ENCODE measurements around the gene TMEM242.

Gene TMEM242

DNA sequence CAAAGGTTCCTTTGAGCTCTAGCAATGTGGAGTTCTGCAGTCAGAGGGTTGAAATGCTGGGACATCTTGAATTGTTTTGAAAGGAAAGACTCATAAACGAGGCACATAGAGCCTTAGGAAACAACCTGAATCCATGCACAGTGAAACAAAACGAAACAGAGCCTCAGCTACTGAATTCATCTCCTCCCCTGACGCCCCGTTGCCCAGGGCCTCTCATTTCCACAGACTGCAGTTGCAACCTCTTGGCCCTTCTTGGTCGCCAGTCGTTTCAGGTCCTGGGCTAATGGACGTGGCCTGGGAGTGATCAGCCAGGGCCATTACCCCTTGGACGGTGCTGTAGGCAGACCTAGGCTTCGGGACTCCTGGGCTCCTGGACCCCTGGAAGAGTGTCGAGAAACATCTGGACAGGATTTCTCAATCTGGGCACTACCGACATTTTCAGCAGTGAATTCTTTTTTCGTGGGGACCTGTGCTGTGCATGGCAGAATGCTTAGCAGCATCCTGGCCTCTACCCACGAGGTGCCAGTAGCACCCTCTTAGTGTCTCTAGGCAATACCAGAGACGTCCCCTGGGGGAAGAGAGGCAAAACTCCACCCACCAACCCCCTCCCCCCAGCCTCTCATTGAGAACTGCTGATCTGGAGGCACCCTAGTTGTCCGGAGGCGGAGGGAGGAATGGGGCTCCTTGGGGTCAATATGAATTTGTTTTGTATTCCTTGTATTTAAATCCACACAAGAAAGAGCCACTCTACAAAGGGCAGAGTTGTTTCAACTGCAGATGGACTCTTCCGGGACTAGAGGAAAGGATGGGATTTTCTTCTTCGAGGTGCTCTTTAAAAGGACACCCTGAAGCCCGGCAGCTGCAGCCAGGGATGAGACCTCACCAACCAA is 50.2 kb downstream of the TMEM242 start (continued):
- TF ChIP-seq, protein P1, sequence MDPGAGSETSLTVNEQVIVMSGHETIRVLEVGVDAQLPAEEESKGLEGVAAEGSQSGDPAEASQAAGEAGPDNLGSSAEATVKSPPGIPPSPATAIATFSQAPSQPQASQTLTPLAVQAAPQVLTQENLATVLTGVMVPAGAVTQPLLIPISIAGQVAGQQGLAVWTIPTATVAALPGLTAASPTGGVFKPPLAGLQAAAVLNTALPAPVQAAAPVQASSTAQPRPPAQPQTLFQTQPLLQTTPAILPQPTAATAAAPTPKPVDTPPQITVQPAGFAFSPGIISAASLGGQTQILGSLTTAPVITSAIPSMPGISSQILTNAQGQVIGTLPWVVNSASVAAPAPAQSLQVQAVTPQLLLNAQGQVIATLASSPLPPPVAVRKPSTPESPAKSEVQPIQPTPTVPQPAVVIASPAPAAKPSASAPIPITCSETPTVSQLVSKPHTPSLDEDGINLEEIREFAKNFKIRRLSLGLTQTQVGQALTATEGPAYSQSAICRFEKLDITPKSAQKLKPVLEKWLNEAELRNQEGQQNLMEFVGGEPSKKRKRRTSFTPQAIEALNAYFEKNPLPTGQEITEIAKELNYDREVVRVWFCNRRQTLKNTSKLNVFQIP (CRISPR knock-in tag; IDR thresholded peaks at IDR 0.05; ENCODE audit: borderline replicate concordance, low read depth) = no peak
- TF ChIP-seq ARNTL (CRISPR knock-in tag; IDR thresholded peaks at IDR 0.05; ENCODE audit: borderline replicate concordance, low read depth) (no peak), ZC3H10 (CRISPR knock-in tag; IDR thresholded peaks at IDR 0.05) (no peak), ZNF8 (CRISPR knock-in tag; IDR thresholded peaks at IDR 0.05) (no peak), CSDC2 (CRISPR knock-in tag; IDR thresholded peaks at IDR 0.05) (no peak)

GRCh38 chr6:157272372-157272771 is 50.9 kb downstream of the TMEM242 start:
- TF ChIP-seq ISL1 (CRISPR knock-in tag; IDR thresholded peaks at IDR 0.05) (no peak), TOX (CRISPR knock-in tag; IDR thresholded peaks at IDR 0.05; ENCODE audit: borderline replicate concordance) (no peak), PPARA (CRISPR knock-in tag; IDR thresholded peaks at IDR 0.05; ENCODE audit: borderline replicate concordance) (no peak), GLIS3 (CRISPR knock-in tag; IDR thresholded peaks at IDR 0.05) (no peak), ESRRG (CRISPR knock-in tag; IDR thresholded peaks at IDR 0.05) (no peak), ZNF8 (CRISPR knock-in tag; IDR thresholded peaks at IDR 0.05) (no peak), TCF4 (CRISPR knock-in tag; IDR thresholded peaks at IDR 0.05; ENCODE audit: borderline replicate concordance) (no peak), PATZ1 (CRISPR knock-in tag; IDR thresholded peaks at IDR 0.05; ENCODE audit: borderline replicate concordance) (no peak), OSR1 (CRISPR knock-in tag; IDR thresholded peaks at IDR 0.05) (no peak), CSRNP3 (CRISPR knock-in tag; IDR thresholded peaks at IDR 0.05) (no peak), ZC3H10 (CRISPR knock-in tag; IDR thresholded peaks at IDR 0.05) (no peak), ZNF565 (CRISPR knock-in tag; conservative IDR thresholded peaks at IDR 0.05; ENCODE audit: low read depth) (no peak), BACH2 (CRISPR knock-in tag; IDR thresholded peaks at IDR 0.05; ENCODE audit: borderline replicate concordance) (no peak), TSHZ2 (CRISPR knock-in tag; IDR thresholded peaks at IDR 0.05) (no peak), SNAI2 (CRISPR knock-in tag; IDR thresholded peaks at IDR 0.05) (no peak), RARB (CRISPR knock-in tag; IDR thresholded peaks at IDR 0.05) (no peak), ZFP30 (CRISPR knock-in tag; IDR thresholded peaks at IDR 0.05) (no peak)
- TF ChIP-seq, protein P1 (CRISPR knock-in tag; IDR thresholded peaks at IDR 0.05; ENCODE audit: borderline replicate concordance, low read depth) = no peak
- ATAC-seq = no peak

- no peak for TF ChIP-seq CSRNP3 (CRISPR knock-in tag; IDR thresholded peaks at IDR 0.05)
- no peak for ATAC-seq
Measured at GRCh38 chr6:157271911-157272310, 51.4 kb downstream of the TMEM242 start.
